Left colon (tissue), 2 donors: ENCODE measurements around the gene CLDN17. TPM values are rescaled to one million over a fixed set of nuclear protein-coding genes. Genes with fewer than 3 reads are reported as not detected.
A peak's percentile ranks its signal among the peaks of the same experiment; 100 is the strongest.

ENCODE experiments used
- ATAC-seq: fragments of 200-7000 bp; cut with Tn5 transposase; one replicate; pipeline ENCODE4 v1.9.1; 2020; ENCODE audit warnings: mild to moderate bottlenecking, moderate library complexity
- DNase-seq, 2 donors: peaks; one replicate each; pipeline ENCODE4 v3.0.0-alpha.2; 2020
- intact Hi-C, 2 donors: fragments of 100-400 bp; cut with DNase I in 1 of 2; cut with micrococcal nuclease in 1 of 2; formaldehyde crosslinking; loops; one replicate each; pipeline versions ENCODE4 v1.11.2 to v1.14.0; 2022; cut with DNase I, micrococcal nuclease
- long read RNA-seq: library from polyadenylated mRNA; unstranded; transcript quantifications from one replicate; pipeline ENCODE4 v2.0.0, GENCODE V29; 2021
- total RNA-seq, 2 donors: library from RNA; stranded (reverse); fragmentation: NEBNext Ultra II Directional; extraction: Animal tissue kit (Norgen Biotek cat#: 25700); gene quantifications; one replicate each; pipeline ENCODE4 v1.2.1, GENCODE V29; 2021
- donor health status: DM: no; HTN: no; CAD: no.
- donor health status: DM: yes; HTN: yes; CAD: no.

CLDN17 gene
- total RNA-seq = not detected
- long read RNA-seq = 0 reads

GRCh38 chr21:30166705-30167104 lies at the start of gene CLDN17:
Gene CLDN17 (minus strand): TSS chr21:30166805. CDS start chr21:30166617, 188 bp downstream.
- ATAC-seq (no peak), DNase-seq (no peak)
- intact Hi-C loops = no loop called here

GRCh38 chr21:30216041-30216723 lies 49.6 kb upstream of the CLDN17 start, which contains the start of gene CLDN8:
Gene CLDN8 (minus strand): TSS chr21:30216097. CDS start chr21:30215925, 172 bp downstream.
- DNase-seq = peak; percentile 51 to 71
- intact Hi-C loops = no loop called here
- ATAC-seq = peak; percentile 99

GRCh38 chr21:30211071-30211470 lies 44.5 kb upstream of the CLDN17 start:
- ATAC-seq (no peak), DNase-seq (no peak)
- intact Hi-C loops = no loop called here

GRCh38 chr21:30209601-30210000 lies 43.0 kb upstream of the CLDN17 start:
- intact Hi-C loops = no loop called here
- ATAC-seq (no peak), DNase-seq (no peak)

- intact Hi-C loops = no loop called here
- ATAC-seq (no peak), DNase-seq (no peak)
These were observed 40.6 kb upstream of the CLDN17 start for GRCh38 chr21:30207252-30207579.

GRCh38 chr21:30206551-30207251 lies 40.1 kb upstream of the CLDN17 start:
- no peak for DNase-seq
- no peak for ATAC-seq
- intact Hi-C loops = no loop called here

- intact Hi-C loops = no loop called here
- DNase-seq = no peak
- ATAC-seq = no peak
These were observed 33.4 kb upstream of the CLDN17 start for GRCh38 chr21:30200000-30200399.

- DNase-seq = no peak
- peak; percentile 81 for ATAC-seq
- intact Hi-C loops = no loop called here
These were observed 28.2 kb upstream of the CLDN17 start for GRCh38 chr21:30194701-30195299.

- intact Hi-C loops = no loop called here
- DNase-seq (no peak), ATAC-seq (no peak)
These were observed 26.6 kb upstream of the CLDN17 start for GRCh38 chr21:30193201-30193600.

GRCh38 chr21:30190554-30190953 lies 23.9 kb upstream of the CLDN17 start:
- ATAC-seq (peak; percentile 74), DNase-seq (no peak)
- intact Hi-C loops = no loop called here

- intact Hi-C loops = no loop called here
- DNase-seq = no peak
- no peak for ATAC-seq
These were observed 23.2 kb upstream of the CLDN17 start for GRCh38 chr21:30189773-30190172.

- intact Hi-C loops = no loop called here
- DNase-seq (peak in 1 of 2 donors; percentile 19), ATAC-seq (peak; percentile 90)
These were observed 19.6 kb upstream of the CLDN17 start for GRCh38 chr21:30186242-30186641.

- no peak for ATAC-seq
- intact Hi-C loops = no loop called here
- no peak for DNase-seq
These were observed 1.5 kb upstream of the CLDN17 start for GRCh38 chr21:30168086-30168485.

- DNase-seq (no peak), ATAC-seq (no peak)
- intact Hi-C loops = no loop called here
These were observed 434 bp downstream of the CLDN17 start for GRCh38 chr21:30166171-30166570.

GRCh38 chr21:30164796-30165195 lies 1.8 kb downstream of the CLDN17 start:
- DNase-seq (no peak), ATAC-seq (no peak)
- intact Hi-C loops = no loop called here

- intact Hi-C loops = no loop called here
- no peak for DNase-seq
These were observed 12.8 kb downstream of the CLDN17 start for GRCh38 chr21:30153697-30154340.

GRCh38 chr21:30152792-30153191 lies 13.8 kb downstream of the CLDN17 start:
- DNase-seq (no peak), ATAC-seq (no peak)
- intact Hi-C loops = no loop called here

More at GRCh38 chr21:30153697-30154340, 12.8 kb downstream of the CLDN17 start:
- no peak for ATAC-seq

- intact Hi-C loops = no loop called here
- ATAC-seq = no peak
- DNase-seq = no peak
These were observed 17.7 kb downstream of the CLDN17 start for GRCh38 chr21:30148906-30149305.

- intact Hi-C loops = no loop called here
- peak; percentile 46 for ATAC-seq
- DNase-seq = no peak
These were observed 19.9 kb downstream of the CLDN17 start for GRCh38 chr21:30146558-30147282.
